NCI-H2171 (cell line): ENCODE measurements around the gene GNA12.

Source experiments
- DNase-seq: peaks from one replicate; lab custom pipeline; 2025; lab: John Stamatoyannopoulos, UW

GNA12 gene

GRCh38 chr7:2834748-2835441, 9.2 kb downstream of the GNA12 start:
- no peak for DNase-seq

- DNase-seq, result no peak
Measured at GRCh38 chr7:2833083-2833910, 10.8 kb downstream of the GNA12 start.

GRCh38 chr7:2832461-2832860, 11.6 kb downstream of the GNA12 start:
- DNase-seq, result no peak

- DNase-seq, result no peak
Measured at GRCh38 chr7:2830609-2831376, 13.3 kb downstream of the GNA12 start.

GRCh38 chr7:2829040-2829439, 15.1 kb downstream of the GNA12 start:
- DNase-seq, result no peak

- DNase-seq, result no peak
Measured at GRCh38 chr7:2826771-2827170, 17.3 kb downstream of the GNA12 start.

GRCh38 chr7:2825559-2826227, 18.4 kb downstream of the GNA12 start:
- no peak for DNase-seq

- no peak for DNase-seq
Measured at GRCh38 chr7:2824678-2825461, 19.2 kb downstream of the GNA12 start.

- no peak for DNase-seq
Measured at GRCh38 chr7:2824026-2824677, 20.0 kb downstream of the GNA12 start.

GRCh38 chr7:2823130-2823529, 21.0 kb downstream of the GNA12 start:
- DNase-seq, result no peak

GRCh38 chr7:2821842-2822507, 22.1 kb downstream of the GNA12 start:
- DNase-seq, result no peak

GRCh38 chr7:2821161-2821841, 22.8 kb downstream of the GNA12 start:
- DNase-seq, result no peak

GRCh38 chr7:2820508-2820934, 23.6 kb downstream of the GNA12 start:
- DNase-seq, result no peak

- DNase-seq, result no peak
Measured at GRCh38 chr7:2819954-2820397, 24.1 kb downstream of the GNA12 start.

- no peak for DNase-seq
Measured at GRCh38 chr7:2819161-2819953, 24.8 kb downstream of the GNA12 start.

- DNase-seq, result no peak
Measured at GRCh38 chr7:2818653-2819052, 25.5 kb downstream of the GNA12 start.

- peak; percentile 29 for DNase-seq
Measured at GRCh38 chr7:2818121-2818520, 26.0 kb downstream of the GNA12 start.

- no peak for DNase-seq
Measured at GRCh38 chr7:2817456-2817855, 26.7 kb downstream of the GNA12 start.

GRCh38 chr7:2815875-2816245, 28.2 kb downstream of the GNA12 start:
- no peak for DNase-seq
